PC-9 (cell line): ENCODE data around the gene GPHN. TPM values are rescaled to one million over a fixed set of nuclear protein-coding genes. Genes with fewer than 3 reads are reported as not detected.

Experiments used
- BruUV-seq: library from RNA; stranded (reverse); fragments of 400-500 nt; replicated peaks from 2 replicates; lab custom pipeline; 2021; lab: Mats Ljungman, UMichigan
- CTCF ChIA-PET: fragments of 300-600 bp; sonication (Branson Sonifier 250); formaldehyde crosslinking; loops from one replicate; lab custom pipeline; 2022; ENCODE audit warnings: antibody characterized with exemption; lab: Charles Lee
- POLR2A ChIA-PET: fragments of 300-600 bp; sonication (Branson Sonifier 250); formaldehyde crosslinking; loops from one replicate; lab custom pipeline; 2022; ENCODE audit warnings: antibody characterized with exemption; ENCODE audit not compliant: unreplicated experiment; lab: Charles Lee
- DNase-seq, 2 experiments: peaks; one replicate each; pipeline versions ENCODE4 v3.0.0 to v3.0.0-alpha.2; 2015 to 2022; ENCODE audit warnings: mixed read lengths in 1 of 2
- H2AFZ ChIP-seq: fragments of 200-600 bp; sonication (generic); 2 replicates; pipeline ENCODE4 v1.8.1; 2017; ENCODE audit warnings: antibody characterized with exemption
- H3F3A ChIP-seq: fragments of 200-600 bp; sonication (generic); 2 replicates; pipeline ENCODE4 v1.8.1; 2017; ENCODE audit warnings: antibody characterized with exemption, mild to moderate bottlenecking, low read depth; ENCODE audit not compliant: insufficient read depth
- H3K27ac ChIP-seq: fragments of 200-600 bp; sonication (generic); 2 replicates; pipeline ENCODE4 v1.6.1; 2016; ENCODE audit warnings: mixed run types
- H3K27me3 ChIP-seq: fragments of 200-600 bp; sonication (generic); 2 replicates; pipeline ENCODE4 v1.6.1; 2016; ENCODE audit warnings: low read depth, mixed run types; ENCODE audit not compliant: insufficient read depth
- H3K36me3 ChIP-seq: fragments of 200-600 bp; sonication (generic); 2 replicates; pipeline ENCODE4 v1.6.1; 2016; ENCODE audit warnings: low read depth, mixed run types
- H3K4me1 ChIP-seq: fragments of 200-600 bp; sonication (generic); replicated peaks from 2 replicates; pipeline ENCODE4 v1.6.1; 2016; ENCODE audit warnings: mixed run types; ENCODE audit not compliant: insufficient read depth
- H3K4me2 ChIP-seq: fragments of 200-600 bp; sonication (generic); 2 replicates; pipeline ENCODE4 v1.6.1; 2017; ENCODE audit warnings: mixed run types
- H3K4me3 ChIP-seq: fragments of 200-600 bp; sonication (generic); 2 replicates; pipeline ENCODE4 v1.6.1; 2016; ENCODE audit warnings: mixed run types
- H3K79me2 ChIP-seq: fragments of 200-600 bp; sonication (generic); 2 replicates; pipeline ENCODE4 v1.6.1; 2017; ENCODE audit warnings: low read depth, mixed run types
- H3K9me2 ChIP-seq: fragments of 200-600 bp; sonication (generic); 2 replicates; pipeline ENCODE4 v1.8.1; 2017; ENCODE audit warnings: mild to moderate bottlenecking; ENCODE audit not compliant: insufficient read depth
- H3K9me3 ChIP-seq: fragments of 200-600 bp; sonication (generic); 2 replicates; pipeline ENCODE4 v1.8.1; 2016; ENCODE audit warnings: low read depth; ENCODE audit not compliant: insufficient read depth
- H4K20me1 ChIP-seq: fragments of 200-600 bp; sonication (generic); 2 replicates; pipeline ENCODE4 v1.8.1; 2017; ENCODE audit not compliant: insufficient read depth
- EZH2 ChIP-seq: fragments of 200-600 bp; sonication (generic); IDR thresholded peaks from 2 replicates; pipeline ENCODE4 v1.8.0; 2017; ENCODE audit warnings: antibody characterized with exemption, low read depth
- intact Hi-C: fragments of 100-400 bp; cut with micrococcal nuclease; formaldehyde crosslinking; loops from one replicate; pipeline ENCODE4 v1.10.0; 2022; ENCODE audit not compliant: unreplicated experiment
- total RNA-seq: library from RNA; stranded (reverse); gene quantifications from 2 replicates; pipeline ENCODE4 v1.2.3, GENCODE V29; 2021
- TF ChIP-seq, protein P1 (sequence below): fragments of 200-600 bp; sonication (generic); conservative IDR thresholded peaks from 2 replicates; pipeline ENCODE4 v1.6.1; 2017; ENCODE audit warnings: mixed run types, antibody characterized with exemption, mild to moderate bottlenecking, moderate library complexity

Gene GPHN
- total RNA-seq, 1 experiment from 2014 or later, result 18.3 TPM

DNA sequence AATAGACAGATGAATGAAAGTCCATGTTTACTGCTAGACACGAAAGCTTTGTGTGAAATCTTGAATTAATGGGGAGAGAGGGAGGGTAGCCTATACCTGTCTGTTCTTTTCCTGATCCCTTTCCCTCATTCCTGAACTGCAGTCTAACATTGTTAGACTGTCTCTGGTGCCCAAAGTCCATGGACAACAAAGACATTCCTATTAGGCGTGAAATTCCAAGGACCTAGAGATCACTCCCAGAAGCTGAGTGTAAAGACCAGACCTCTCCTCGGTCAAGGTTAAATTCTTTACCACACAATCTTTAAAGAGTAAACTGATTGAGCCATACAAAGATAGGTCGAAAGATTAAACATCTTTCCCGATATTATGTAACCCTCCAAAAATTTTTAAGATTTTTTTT lies 410.6 kb downstream of the GPHN start:
- H3K9me2 ChIP-seq, result 0 out of 2 replicates have a peak, but pooled peaks cover 3% of the 10 kb centered on the region
- no peaks in the 10 kb centered on the region for H3F3A ChIP-seq
- POLR2A ChIA-PET, result no interaction called here
- H3K4me3 ChIP-seq, result no peak overlapping the region
- H3K36me3 ChIP-seq, result no peaks in the 10 kb centered on the region
- CTCF ChIA-PET, result no interaction called here
- H3K4me1 ChIP-seq, result no peaks in the 10 kb centered on the region
- no peaks in the 10 kb centered on the region for H3K27me3 ChIP-seq
- no peaks in the 10 kb centered on the region for H3K9me3 ChIP-seq
- no peak overlapping the region for H3K27ac ChIP-seq
- H2AFZ ChIP-seq, result no peak overlapping the region
- no TSS peak for BruUV-seq
- no peak overlapping the region for H3K4me2 ChIP-seq
- H3K79me2 ChIP-seq, result no peaks in the 10 kb centered on the region
- TF ChIP-seq, protein P1, sequence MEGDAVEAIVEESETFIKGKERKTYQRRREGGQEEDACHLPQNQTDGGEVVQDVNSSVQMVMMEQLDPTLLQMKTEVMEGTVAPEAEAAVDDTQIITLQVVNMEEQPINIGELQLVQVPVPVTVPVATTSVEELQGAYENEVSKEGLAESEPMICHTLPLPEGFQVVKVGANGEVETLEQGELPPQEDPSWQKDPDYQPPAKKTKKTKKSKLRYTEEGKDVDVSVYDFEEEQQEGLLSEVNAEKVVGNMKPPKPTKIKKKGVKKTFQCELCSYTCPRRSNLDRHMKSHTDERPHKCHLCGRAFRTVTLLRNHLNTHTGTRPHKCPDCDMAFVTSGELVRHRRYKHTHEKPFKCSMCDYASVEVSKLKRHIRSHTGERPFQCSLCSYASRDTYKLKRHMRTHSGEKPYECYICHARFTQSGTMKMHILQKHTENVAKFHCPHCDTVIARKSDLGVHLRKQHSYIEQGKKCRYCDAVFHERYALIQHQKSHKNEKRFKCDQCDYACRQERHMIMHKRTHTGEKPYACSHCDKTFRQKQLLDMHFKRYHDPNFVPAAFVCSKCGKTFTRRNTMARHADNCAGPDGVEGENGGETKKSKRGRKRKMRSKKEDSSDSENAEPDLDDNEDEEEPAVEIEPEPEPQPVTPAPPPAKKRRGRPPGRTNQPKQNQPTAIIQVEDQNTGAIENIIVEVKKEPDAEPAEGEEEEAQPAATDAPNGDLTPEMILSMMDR, result no peak
- no peak for TF ChIP-seq EZH2
- intact Hi-C loops, result no loop called here
- no peak for DNase-seq
- no peaks in the 10 kb centered on the region for H4K20me1 ChIP-seq

DNA sequence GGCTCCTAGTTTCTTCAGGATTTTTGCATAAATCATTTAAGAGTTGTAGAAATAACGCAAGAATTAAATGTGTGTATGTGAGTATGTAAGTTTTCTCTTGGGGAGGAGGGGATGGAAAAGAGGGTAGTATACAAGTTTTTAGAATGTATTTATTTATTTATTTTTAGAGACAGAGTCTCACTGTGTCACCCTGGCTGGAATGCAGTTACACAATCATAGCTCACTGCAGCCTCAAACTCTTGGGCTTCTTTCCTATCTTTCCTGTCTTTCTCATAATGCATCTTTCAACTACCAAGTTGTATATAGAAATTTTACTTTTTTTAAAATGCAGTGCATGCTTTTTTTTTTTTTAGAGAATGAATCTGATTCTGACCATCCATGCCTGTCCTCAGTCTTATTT lies 412.2 kb downstream of the GPHN start:
- no peak overlapping the region for H3K27ac ChIP-seq
- no peaks in the 10 kb centered on the region for H3K79me2 ChIP-seq
- intact Hi-C loops, result no loop called here
- no TSS peak for BruUV-seq
- ChIA-PET POLR2A (no interaction called here), CTCF (no interaction called here)
- H3K27me3 ChIP-seq, result no peaks in the 10 kb centered on the region
- no peak overlapping the region for H3K4me3 ChIP-seq
- no peaks in the 10 kb centered on the region for H3K36me3 ChIP-seq
- no peak overlapping the region for H3K4me2 ChIP-seq
- no peak for DNase-seq
- H3K9me2 ChIP-seq, result 0 out of 2 replicates have a peak, but pooled peaks cover 8% of the 10 kb centered on the region
- no peaks in the 10 kb centered on the region for H3K9me3 ChIP-seq
- no peak for TF ChIP-seq EZH2
- TF ChIP-seq, protein P1, result no peak
- no peaks in the 10 kb centered on the region for H3K4me1 ChIP-seq
- no peak overlapping the region for H2AFZ ChIP-seq
- no peaks in the 10 kb centered on the region for H3F3A ChIP-seq
- H4K20me1 ChIP-seq, result no peaks in the 10 kb centered on the region

DNA sequence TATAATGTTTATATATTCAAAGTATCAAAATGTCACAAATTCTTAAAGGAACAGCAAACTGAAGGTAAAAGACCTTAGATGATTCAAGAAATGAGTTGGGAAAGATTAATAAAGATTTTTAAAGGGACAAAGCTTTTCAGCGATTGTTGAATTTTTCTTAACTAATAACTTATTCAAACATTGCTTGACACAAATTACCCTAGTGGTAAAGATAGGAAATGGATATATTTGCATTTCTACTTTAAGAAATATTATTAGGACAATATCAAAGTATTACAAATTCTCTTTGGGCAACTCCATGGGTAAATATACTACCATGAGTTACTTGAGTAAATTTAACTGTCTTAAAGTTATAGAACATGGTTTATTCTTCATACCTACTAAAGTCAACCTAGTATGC lies 415.3 kb downstream of the GPHN start:
- Histone ChIP-seq H3K4me3 (no peak overlapping the region), H3K4me2 (no peak overlapping the region), H3K36me3 (no peaks in the 10 kb centered on the region), H3F3A (no peaks in the 10 kb centered on the region), H4K20me1 (no peaks in the 10 kb centered on the region), H3K79me2 (no peaks in the 10 kb centered on the region), H3K27ac (no peak overlapping the region), H3K9me2 (0 out of 2 replicates have a peak, but pooled peaks cover 5% of the 10 kb centered on the region), H3K9me3 (no peaks in the 10 kb centered on the region), H3K4me1 (no peaks in the 10 kb centered on the region), H3K27me3 (no peaks in the 10 kb centered on the region), H2AFZ (no peak overlapping the region)
- ChIA-PET POLR2A (no interaction called here), CTCF (no interaction called here)
- no peak for DNase-seq
- intact Hi-C loops, result no loop called here
- no TSS peak for BruUV-seq
- no peak for TF ChIP-seq EZH2
- TF ChIP-seq, protein P1, result no peak; the same call in 1 of the 2 replicates
